ENCODE data around the gene FOXI2. TPM values are rescaled to one million over a fixed set of nuclear protein-coding genes. Genes with fewer than 3 reads are reported as not detected.
A peak's percentile ranks its signal among the peaks of the same experiment; 100 is the strongest.

Gene FOXI2
- total RNA-seq, 1 donor from 2014 or later = not detected

DNA sequence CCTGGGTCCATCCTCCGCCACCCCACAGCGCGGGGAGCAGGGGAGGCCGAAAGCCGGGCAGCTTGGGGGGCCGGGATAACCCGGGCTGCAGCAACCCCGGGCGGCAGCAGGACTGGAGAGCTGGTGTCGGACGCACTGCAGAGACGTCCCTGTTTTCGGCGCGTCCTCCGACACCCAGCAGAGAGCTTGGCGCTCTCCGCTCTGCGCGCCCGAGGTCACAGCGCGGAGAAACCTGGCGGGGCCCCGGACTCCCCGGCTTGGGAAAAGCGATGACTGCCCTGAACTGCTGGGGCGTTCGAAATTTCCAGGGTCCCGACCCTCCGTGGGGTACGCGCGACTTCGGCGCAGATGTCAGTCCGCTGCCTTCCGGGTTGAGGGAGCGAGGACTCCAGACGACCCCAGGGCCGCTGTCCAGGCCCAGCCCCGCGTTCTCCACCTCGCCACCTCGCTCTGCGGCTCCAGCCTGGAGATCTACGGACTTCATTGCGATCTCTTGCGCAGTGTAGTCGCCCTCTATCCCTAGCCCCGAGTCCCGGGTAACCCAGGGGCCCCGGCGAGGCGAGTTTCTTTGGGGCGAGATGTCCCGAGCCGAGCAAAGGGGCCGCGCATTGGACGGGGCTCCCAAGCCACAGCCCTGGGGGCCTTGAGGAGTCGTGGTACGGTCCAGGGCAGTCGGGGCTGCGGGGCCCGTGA, 617 bp upstream of the FOXI2 start:
- Mint-ChIP-seq H3K36me3 (ENCODE audit: low read depth) (no peaks in the 10 kb centered on the region), H3K9me3 (ENCODE audit: low read depth) (no peaks in the 10 kb centered on the region), H3K4me3 (ENCODE audit: unreplicated experiment) (peak overlapping the region; percentile 51), H3K4me1 (ENCODE audit: low read depth) (peaks cover 8% of the 10 kb centered on the region), H3K27me3 (ENCODE audit: low read depth) (peaks cover 58% of the 10 kb centered on the region), H3K27ac (ENCODE audit: unreplicated experiment) (no peak overlapping the region)
- no peak for DNase-seq (ENCODE audit: low spot score)
- TF ChIP-seq, protein P1, sequence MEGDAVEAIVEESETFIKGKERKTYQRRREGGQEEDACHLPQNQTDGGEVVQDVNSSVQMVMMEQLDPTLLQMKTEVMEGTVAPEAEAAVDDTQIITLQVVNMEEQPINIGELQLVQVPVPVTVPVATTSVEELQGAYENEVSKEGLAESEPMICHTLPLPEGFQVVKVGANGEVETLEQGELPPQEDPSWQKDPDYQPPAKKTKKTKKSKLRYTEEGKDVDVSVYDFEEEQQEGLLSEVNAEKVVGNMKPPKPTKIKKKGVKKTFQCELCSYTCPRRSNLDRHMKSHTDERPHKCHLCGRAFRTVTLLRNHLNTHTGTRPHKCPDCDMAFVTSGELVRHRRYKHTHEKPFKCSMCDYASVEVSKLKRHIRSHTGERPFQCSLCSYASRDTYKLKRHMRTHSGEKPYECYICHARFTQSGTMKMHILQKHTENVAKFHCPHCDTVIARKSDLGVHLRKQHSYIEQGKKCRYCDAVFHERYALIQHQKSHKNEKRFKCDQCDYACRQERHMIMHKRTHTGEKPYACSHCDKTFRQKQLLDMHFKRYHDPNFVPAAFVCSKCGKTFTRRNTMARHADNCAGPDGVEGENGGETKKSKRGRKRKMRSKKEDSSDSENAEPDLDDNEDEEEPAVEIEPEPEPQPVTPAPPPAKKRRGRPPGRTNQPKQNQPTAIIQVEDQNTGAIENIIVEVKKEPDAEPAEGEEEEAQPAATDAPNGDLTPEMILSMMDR (IDR thresholded peaks at IDR 0.05) = no peak

GRCh38 chr10:127737563-127738511, 852 bp downstream of the FOXI2 start:
- Mint-ChIP-seq H3K27ac (ENCODE audit: unreplicated experiment) (no peak overlapping the region), H3K4me3 (ENCODE audit: unreplicated experiment) (no peak overlapping the region), H3K9me3 (ENCODE audit: low read depth) (no peaks in the 10 kb centered on the region), H3K27me3 (ENCODE audit: low read depth) (peaks cover 55% of the 10 kb centered on the region), H3K4me1 (ENCODE audit: low read depth) (peaks cover 8% of the 10 kb centered on the region), H3K36me3 (ENCODE audit: low read depth) (no peaks in the 10 kb centered on the region)
- no peak for DNase-seq (ENCODE audit: low spot score)
- TF ChIP-seq, protein P1 (IDR thresholded peaks at IDR 0.05) = no peak

DNA sequence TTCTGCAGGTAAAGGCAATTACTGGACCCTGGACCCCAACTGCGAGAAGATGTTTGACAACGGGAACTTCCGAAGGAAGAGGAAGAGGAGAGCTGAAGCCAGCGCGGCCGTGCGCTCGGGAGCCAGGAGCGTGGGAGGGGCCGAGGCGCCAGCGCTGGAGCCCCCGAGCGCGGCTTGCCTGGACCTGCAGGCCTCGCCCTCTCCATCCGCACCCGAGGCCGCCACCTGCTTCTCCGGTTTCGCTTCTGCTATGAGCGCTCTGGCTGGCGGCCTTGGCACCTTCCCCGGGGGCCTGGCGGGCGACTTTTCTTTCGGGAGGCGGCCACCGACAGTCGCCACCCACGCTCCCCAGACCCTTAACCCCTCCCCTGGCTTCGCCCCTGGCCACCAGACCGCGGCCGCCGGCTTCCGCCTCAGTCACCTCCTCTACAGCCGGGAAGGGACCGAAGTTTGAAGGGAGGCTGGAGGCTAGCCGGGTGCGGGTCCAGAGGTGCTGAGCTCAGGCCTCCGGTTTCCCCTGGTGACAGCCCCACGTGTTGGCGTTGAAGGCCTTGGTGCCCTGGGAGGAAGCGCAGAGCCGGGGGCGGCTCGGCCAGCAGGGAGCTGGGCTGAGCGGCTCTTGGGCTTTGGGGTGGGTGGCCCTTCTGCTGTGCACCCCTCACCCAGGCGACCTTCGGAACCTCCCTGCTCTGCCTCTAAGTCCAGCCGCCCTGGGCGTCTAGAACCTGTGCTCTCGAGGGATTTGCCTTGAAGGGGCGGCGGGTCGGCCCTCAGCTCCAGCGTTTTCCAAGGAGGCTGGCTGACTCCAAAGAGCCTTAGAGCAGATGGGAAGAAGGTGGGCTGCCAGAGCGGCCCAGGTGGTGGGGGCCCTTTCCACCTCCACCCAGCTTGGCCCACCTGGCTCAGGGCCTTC, 1.8 kb downstream of the FOXI2 start:
- H3K27ac Mint-ChIP-seq (ENCODE audit: unreplicated experiment) = no peak overlapping the region
- H3K4me3 Mint-ChIP-seq (ENCODE audit: unreplicated experiment) = no peak overlapping the region
- H3K9me3 Mint-ChIP-seq (ENCODE audit: low read depth) = no peaks in the 10 kb centered on the region
- no peaks in the 10 kb centered on the region for H3K36me3 Mint-ChIP-seq (ENCODE audit: low read depth)
- H3K27me3 Mint-ChIP-seq (ENCODE audit: low read depth) = peaks cover 48% of the 10 kb centered on the region
- TF ChIP-seq, protein P1 (IDR thresholded peaks at IDR 0.05) = no peak
- peaks cover 8% of the 10 kb centered on the region for H3K4me1 Mint-ChIP-seq (ENCODE audit: low read depth)
- DNase-seq (ENCODE audit: low spot score) = peak; percentile 76

DNA sequence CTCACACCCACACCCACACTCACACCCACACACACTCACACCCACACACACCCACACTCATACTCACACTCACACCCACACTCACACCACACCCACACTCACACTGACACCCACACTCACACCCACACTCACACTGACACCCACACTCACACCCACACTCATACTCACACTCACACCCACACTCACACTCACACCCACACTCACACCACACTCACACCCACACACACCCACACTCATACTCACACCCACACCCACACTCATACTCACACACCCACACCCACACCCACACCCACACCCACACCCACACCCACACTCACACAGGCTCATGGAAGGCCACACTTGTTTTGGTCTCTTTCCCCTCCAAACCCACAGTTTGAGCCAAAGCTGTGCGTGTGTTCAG, 2.9 kb downstream of the FOXI2 start:
- Mint-ChIP-seq H3K27me3 (ENCODE audit: low read depth) (peaks cover 42% of the 10 kb centered on the region), H3K27ac (ENCODE audit: unreplicated experiment) (no peak overlapping the region)

More for the DNA sequence above, 2.9 kb downstream of the FOXI2 start:
- Mint-ChIP-seq H3K4me1 (ENCODE audit: low read depth) (peaks cover 8% of the 10 kb centered on the region), H3K4me3 (ENCODE audit: unreplicated experiment) (no peak overlapping the region), H3K36me3 (ENCODE audit: low read depth) (no peaks in the 10 kb centered on the region), H3K9me3 (ENCODE audit: low read depth) (no peaks in the 10 kb centered on the region)
- TF ChIP-seq, protein P1 (IDR thresholded peaks at IDR 0.05) = no peak
- no peak for DNase-seq (ENCODE audit: low spot score)
